H9 (cell line): Measurements from ENCODE around the gene CFAP410. TPM values are rescaled to one million over a fixed set of nuclear protein-coding genes. Genes with fewer than 3 reads are reported as not detected.
A peak's percentile ranks its signal among the peaks of the same experiment; 100 is the strongest.

ENCODE experiments used
- DNase-seq: peaks from one replicate; pipeline ENCODE4 v3.0.0-alpha.2; 2017
- H2AFZ ChIP-seq: one replicate; pipeline ENCODE4 v1.6.1; 2013; ENCODE audit warnings: mild to moderate bottlenecking, low read length, control low read depth, moderate library complexity
- H2AK5ac ChIP-seq: 2 replicates; pipeline ENCODE4 v1.6.1; 2013; ENCODE audit warnings: low read length, control low read depth, mixed read lengths; ENCODE audit not compliant: insufficient read length
- H2BK120ac ChIP-seq: one replicate; pipeline ENCODE4 v1.6.1; 2013; ENCODE audit warnings: low read depth, mild to moderate bottlenecking, low read length, control low read depth, inconsistent platforms; ENCODE audit not compliant: poor library complexity, severe bottlenecking
- H2BK12ac ChIP-seq: 2 replicates; pipeline ENCODE4 v1.6.1; 2013; ENCODE audit warnings: low read length, control low read depth, mixed read lengths, low read depth; ENCODE audit not compliant: insufficient read length
- H2BK15ac ChIP-seq: 2 replicates; pipeline ENCODE4 v1.6.1; 2013; ENCODE audit warnings: low read depth, low read length, control low read depth
- H2BK20ac ChIP-seq: one replicate; pipeline ENCODE4 v1.6.1; 2013; ENCODE audit warnings: low read depth, mild to moderate bottlenecking, low read length, control low read depth, inconsistent platforms; ENCODE audit not compliant: poor library complexity, severe bottlenecking
- H2BK5ac ChIP-seq: 2 replicates; pipeline ENCODE4 v1.6.1; 2013; ENCODE audit warnings: low read length, control low read depth, mixed read lengths; ENCODE audit not compliant: insufficient read length
- H3K14ac ChIP-seq: 2 replicates; pipeline ENCODE4 v1.6.1; 2013; ENCODE audit warnings: low read length, control low read depth; ENCODE audit not compliant: insufficient read depth
- H3K18ac ChIP-seq: 2 replicates; pipeline ENCODE4 v1.6.1; 2013; ENCODE audit warnings: low read depth, mild to moderate bottlenecking, mixed read lengths, low read length, control low read depth; ENCODE audit not compliant: insufficient read length
- H3K23ac ChIP-seq: 2 replicates; pipeline ENCODE4 v1.6.1; 2013; ENCODE audit warnings: low read length, control low read depth, mixed read lengths, low read depth; ENCODE audit not compliant: insufficient read length
- H3K23me2 ChIP-seq: 2 replicates; pipeline ENCODE4 v1.6.1; 2013; ENCODE audit warnings: low read depth, mild to moderate bottlenecking, mixed read lengths, low read length, control low read depth; ENCODE audit not compliant: insufficient read length, poor library complexity, severe bottlenecking
- H3K27ac ChIP-seq: 2 replicates; pipeline ENCODE4 v1.5.1; 2013; ENCODE audit warnings: low read length, control low read depth, mixed read lengths, low read depth; ENCODE audit not compliant: insufficient read length
- H3K27me3 ChIP-seq: 2 replicates; pipeline ENCODE4 v1.6.1; 2013; ENCODE audit warnings: low read length, control low read depth, inconsistent platforms; ENCODE audit not compliant: insufficient read depth
- H3K4ac ChIP-seq: 2 replicates; pipeline ENCODE4 v1.6.1; 2013; ENCODE audit warnings: low read depth, mild to moderate bottlenecking, control low read depth, inconsistent platforms, low read length, moderate library complexity
- H3K4me1 ChIP-seq: 2 replicates; pipeline ENCODE4 v1.6.1; 2013; ENCODE audit warnings: low read length, control low read depth, inconsistent platforms; ENCODE audit not compliant: insufficient read depth
- H3K4me2 ChIP-seq: 2 replicates; pipeline ENCODE4 v1.6.1; 2013; ENCODE audit warnings: low read length, control low read depth, mixed read lengths; ENCODE audit not compliant: insufficient read length, insufficient read depth
- H3K56ac ChIP-seq: 2 replicates; pipeline ENCODE4 v1.6.1; 2013; ENCODE audit warnings: low read depth, mild to moderate bottlenecking, mixed read lengths, low read length, control low read depth; ENCODE audit not compliant: insufficient read length
- H3K79me1 ChIP-seq: 2 replicates; pipeline ENCODE4 v1.6.1; 2013; ENCODE audit warnings: low read depth, mild to moderate bottlenecking, moderate library complexity, low read length, control low read depth, inconsistent platforms; ENCODE audit not compliant: insufficient read depth, poor library complexity, severe bottlenecking
- H3K79me2 ChIP-seq: 2 replicates; pipeline ENCODE4 v1.6.1; 2013; ENCODE audit warnings: low read length, control low read depth, inconsistent platforms; ENCODE audit not compliant: insufficient read depth
- H3K9ac ChIP-seq: 2 replicates; pipeline ENCODE4 v1.6.1; 2013; ENCODE audit warnings: low read length, control low read depth, mixed read lengths; ENCODE audit not compliant: insufficient read length; ENCODE audit errors: extremely low read depth
- H3K9me3 ChIP-seq: one replicate; pipeline ENCODE4 v1.6.1; 2013; ENCODE audit warnings: low read depth, low read length, inconsistent platforms; ENCODE audit not compliant: control insufficient read depth
- H3T11ph ChIP-seq: one replicate; pipeline ENCODE4 v1.6.1; 2013; ENCODE audit warnings: mild to moderate bottlenecking, low read length, control low read depth, inconsistent platforms
- H4K20me1 ChIP-seq: one replicate; pipeline ENCODE4 v1.6.1; 2013; ENCODE audit not compliant: control insufficient read depth, insufficient read length, insufficient read depth
- H4K5ac ChIP-seq: 2 replicates; pipeline ENCODE4 v1.6.1; 2013; ENCODE audit warnings: low read depth, mild to moderate bottlenecking, mixed read lengths, low read length, control low read depth; ENCODE audit not compliant: insufficient read length
- H4K8ac ChIP-seq: replicated peaks from 2 replicates; pipeline ENCODE4 v1.6.1; 2013; ENCODE audit warnings: low read length, control low read depth, mixed read lengths, low read depth; ENCODE audit not compliant: insufficient read length
- H4K91ac ChIP-seq: 2 replicates; pipeline ENCODE4 v1.6.1; 2013; ENCODE audit warnings: low read depth, mild to moderate bottlenecking, moderate library complexity, mixed read lengths, low read length, control low read depth; ENCODE audit not compliant: insufficient read length
- H3K27ac Mint-ChIP-seq, 3 experiments: 2 replicates in 2 of 3; 3 replicates in 1 of 3; pipeline ENCODE4 v1.8.0; 2020 to 2021; ENCODE audit warnings: mixed read lengths in 3 of 3, mild to moderate bottlenecking in 1 of 3, moderate library complexity in 1 of 3
- H3K27me3 Mint-ChIP-seq: 2 replicates; pipeline ENCODE4 v1.8.0; 2021; ENCODE audit warnings: low read depth, mild to moderate bottlenecking, moderate library complexity, mixed read lengths
- H3K36me3 Mint-ChIP-seq, 3 experiments: 2 replicates in 2 of 3; 3 replicates in 1 of 3; pipeline ENCODE4 v1.8.0; 2020 to 2021; ENCODE audit warnings: low read depth in 3 of 3, mixed read lengths in 3 of 3; ENCODE audit not compliant: insufficient read depth in 1 of 3
- H3K4me1 Mint-ChIP-seq, 2 experiments: 2 replicates each; pipeline ENCODE4 v1.8.0; 2020; ENCODE audit warnings: mixed read lengths in 2 of 2
- H3K4me3 Mint-ChIP-seq, 2 experiments: 2 replicates in 1 of 2; 3 replicates in 1 of 2; pipeline ENCODE4 v1.8.0; 2020 to 2021; ENCODE audit warnings: mild to moderate bottlenecking in 2 of 2, mixed read lengths in 2 of 2, moderate library complexity in 1 of 2
- H3K9me3 Mint-ChIP-seq, 2 experiments: 2 replicates in 1 of 2; 3 replicates in 1 of 2; pipeline ENCODE4 v1.8.0; 2020; ENCODE audit warnings: mild to moderate bottlenecking in 2 of 2, mixed read lengths in 2 of 2, moderate library complexity in 1 of 2
- WGBS: extraction: QIAGEN DNeasy Blood & Tissue Kit; methylation state at CpG from one replicate; pipeline ENCODE4 v1.1.7; 2013; ENCODE audit warnings: missing lambda C conversion rate, low lambda C conversion rate, mixed read lengths; ENCODE audit not compliant: insufficient read length; ENCODE audit errors: extremely low coverage; 5-methylcytosine and 5-hydroxymethylcytosine counted together
- total RNA-seq: library from RNA; stranded (reverse); gene quantifications from 2 replicates; pipeline ENCODE4 v1.2.1, GENCODE V29; 2021
- TF ChIP-seq, protein P1 (sequence below): fragments of 200-600 bp; sonication (generic); conservative IDR thresholded peaks from 3 replicates; pipeline ENCODE4 v1.8.0; 2021; ENCODE audit warnings: antibody characterized with exemption, mild to moderate bottlenecking

CFAP410 gene
- total RNA-seq, 1 experiment from 2014 or later: 17.0 TPM

DNA sequence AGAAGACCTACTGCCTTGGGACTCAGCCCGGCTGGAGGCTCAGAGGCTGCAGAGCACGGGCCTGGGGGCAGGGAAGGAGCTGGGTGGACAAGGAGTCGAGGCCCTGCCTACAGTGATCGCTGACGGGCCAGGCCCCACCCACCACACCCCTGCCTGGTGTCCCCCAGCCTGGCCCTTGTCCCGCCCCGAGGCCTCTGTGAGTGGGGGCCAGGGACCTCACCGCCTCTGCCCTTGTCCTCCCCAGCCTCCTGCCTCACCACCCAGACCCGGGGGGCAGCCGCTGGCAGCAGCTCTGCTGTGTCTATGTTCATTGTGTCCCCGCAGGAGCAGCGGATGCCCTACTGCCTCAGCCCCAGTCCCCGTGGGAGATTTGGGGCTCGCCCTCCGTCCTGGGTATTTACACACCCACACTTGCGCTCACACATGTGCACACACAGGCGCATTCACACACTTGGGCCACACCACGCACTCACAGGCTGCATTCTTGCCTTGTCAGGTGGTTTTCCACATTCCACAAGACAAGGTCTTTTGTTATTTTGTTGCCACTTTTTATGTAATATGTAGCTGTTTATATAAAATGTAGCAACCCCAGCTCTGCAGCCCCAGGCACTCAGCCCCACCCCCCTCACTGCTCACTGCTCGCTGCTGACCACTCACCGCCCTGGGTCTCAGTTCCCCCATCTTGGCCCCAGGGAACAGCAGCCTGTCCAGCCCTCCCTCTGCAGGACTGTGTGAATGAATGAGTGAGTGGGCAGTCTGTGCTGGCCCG, 32.1 kb downstream of the CFAP410 start:
- Histone ChIP-seq H2BK20ac (no peak overlapping the region), H3K56ac (no peak overlapping the region), H3K27ac (no peak overlapping the region), H4K91ac (no peak overlapping the region), H3K79me1 (no peaks in the 10 kb centered on the region), H2BK15ac (no peak overlapping the region), H4K20me1 (no peaks in the 10 kb centered on the region), H3K23me2 (no peaks in the 10 kb centered on the region), H4K8ac (no peak overlapping the region), H3K9me3 (no peaks in the 10 kb centered on the region), H3K23ac (no peak overlapping the region), H3K18ac (no peak overlapping the region), H3K4ac (no peak overlapping the region), H3K14ac (no peak overlapping the region; the same call in 1 of the 2 replicates), H4K5ac (no peak overlapping the region), H3K9ac (no peak overlapping the region), H3K27me3 (no peaks in the 10 kb centered on the region), H2BK5ac (no peak overlapping the region), H2AFZ (no peak overlapping the region), H2AK5ac (no peak overlapping the region), H3K4me2 (no peak overlapping the region), H2BK12ac (no peak overlapping the region), H3T11ph (no peak overlapping the region), H3K79me2 (no peaks in the 10 kb centered on the region), H2BK120ac (no peak overlapping the region), H3K4me1 (no peaks in the 10 kb centered on the region)
- Mint-ChIP-seq H3K36me3 (peaks cover 7 to 28% (median 26%) of the 10 kb centered on the region in 3 experiments), H3K27me3 (no peaks in the 10 kb centered on the region; the same call in none of the 2 replicates), H3K27ac (peak overlapping the region in 1 of 3 experiments; percentile 90; a peak in 2 of 7 replicates), H3K4me1 (peaks cover 13 to 28% of the 10 kb centered on the region in 2 experiments), H3K4me3 (no peak overlapping the region), H3K9me3 (no peaks in the 10 kb centered on the region)
- no peak for DNase-seq
- WGBS: no CpG with 5 or more reads among the region's 21 CpGs
- TF ChIP-seq, protein P1, sequence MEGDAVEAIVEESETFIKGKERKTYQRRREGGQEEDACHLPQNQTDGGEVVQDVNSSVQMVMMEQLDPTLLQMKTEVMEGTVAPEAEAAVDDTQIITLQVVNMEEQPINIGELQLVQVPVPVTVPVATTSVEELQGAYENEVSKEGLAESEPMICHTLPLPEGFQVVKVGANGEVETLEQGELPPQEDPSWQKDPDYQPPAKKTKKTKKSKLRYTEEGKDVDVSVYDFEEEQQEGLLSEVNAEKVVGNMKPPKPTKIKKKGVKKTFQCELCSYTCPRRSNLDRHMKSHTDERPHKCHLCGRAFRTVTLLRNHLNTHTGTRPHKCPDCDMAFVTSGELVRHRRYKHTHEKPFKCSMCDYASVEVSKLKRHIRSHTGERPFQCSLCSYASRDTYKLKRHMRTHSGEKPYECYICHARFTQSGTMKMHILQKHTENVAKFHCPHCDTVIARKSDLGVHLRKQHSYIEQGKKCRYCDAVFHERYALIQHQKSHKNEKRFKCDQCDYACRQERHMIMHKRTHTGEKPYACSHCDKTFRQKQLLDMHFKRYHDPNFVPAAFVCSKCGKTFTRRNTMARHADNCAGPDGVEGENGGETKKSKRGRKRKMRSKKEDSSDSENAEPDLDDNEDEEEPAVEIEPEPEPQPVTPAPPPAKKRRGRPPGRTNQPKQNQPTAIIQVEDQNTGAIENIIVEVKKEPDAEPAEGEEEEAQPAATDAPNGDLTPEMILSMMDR: no peak
